ENCODE data around the gene IQGAP3.

IQGAP3 gene, protein sequence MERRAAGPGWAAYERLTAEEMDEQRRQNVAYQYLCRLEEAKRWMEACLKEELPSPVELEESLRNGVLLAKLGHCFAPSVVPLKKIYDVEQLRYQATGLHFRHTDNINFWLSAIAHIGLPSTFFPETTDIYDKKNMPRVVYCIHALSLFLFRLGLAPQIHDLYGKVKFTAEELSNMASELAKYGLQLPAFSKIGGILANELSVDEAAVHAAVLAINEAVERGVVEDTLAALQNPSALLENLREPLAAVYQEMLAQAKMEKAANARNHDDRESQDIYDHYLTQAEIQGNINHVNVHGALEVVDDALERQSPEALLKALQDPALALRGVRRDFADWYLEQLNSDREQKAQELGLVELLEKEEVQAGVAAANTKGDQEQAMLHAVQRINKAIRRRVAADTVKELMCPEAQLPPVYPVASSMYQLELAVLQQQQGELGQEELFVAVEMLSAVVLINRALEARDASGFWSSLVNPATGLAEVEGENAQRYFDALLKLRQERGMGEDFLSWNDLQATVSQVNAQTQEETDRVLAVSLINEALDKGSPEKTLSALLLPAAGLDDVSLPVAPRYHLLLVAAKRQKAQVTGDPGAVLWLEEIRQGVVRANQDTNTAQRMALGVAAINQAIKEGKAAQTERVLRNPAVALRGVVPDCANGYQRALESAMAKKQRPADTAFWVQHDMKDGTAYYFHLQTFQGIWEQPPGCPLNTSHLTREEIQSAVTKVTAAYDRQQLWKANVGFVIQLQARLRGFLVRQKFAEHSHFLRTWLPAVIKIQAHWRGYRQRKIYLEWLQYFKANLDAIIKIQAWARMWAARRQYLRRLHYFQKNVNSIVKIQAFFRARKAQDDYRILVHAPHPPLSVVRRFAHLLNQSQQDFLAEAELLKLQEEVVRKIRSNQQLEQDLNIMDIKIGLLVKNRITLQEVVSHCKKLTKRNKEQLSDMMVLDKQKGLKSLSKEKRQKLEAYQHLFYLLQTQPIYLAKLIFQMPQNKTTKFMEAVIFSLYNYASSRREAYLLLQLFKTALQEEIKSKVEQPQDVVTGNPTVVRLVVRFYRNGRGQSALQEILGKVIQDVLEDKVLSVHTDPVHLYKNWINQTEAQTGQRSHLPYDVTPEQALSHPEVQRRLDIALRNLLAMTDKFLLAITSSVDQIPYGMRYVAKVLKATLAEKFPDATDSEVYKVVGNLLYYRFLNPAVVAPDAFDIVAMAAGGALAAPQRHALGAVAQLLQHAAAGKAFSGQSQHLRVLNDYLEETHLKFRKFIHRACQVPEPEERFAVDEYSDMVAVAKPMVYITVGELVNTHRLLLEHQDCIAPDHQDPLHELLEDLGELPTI (N-terminal part only)

GRCh38 chr1:156571919-156572662 is at the start of gene IQGAP3:
Gene IQGAP3, minus strand, starts transcription at chr1:156572565. Its CDS starts 36 bp downstream, at chr1:156572529.
- no peak within 1 kb of the TSS for H3K27ac ChIP-seq
- H3K4me3 ChIP-seq (IDR thresholded peaks at IDR 0.05; ENCODE audit: insufficient read depth, low read depth, low read length): peak within 1 kb of the TSS; percentile 97

GRCh38 chr1:156619582-156619955 is 47.2 kb upstream of the IQGAP3 start:
- Histone ChIP-seq H3K4me3 (IDR thresholded peaks at IDR 0.05; ENCODE audit: insufficient read depth, low read depth, low read length) (no peak overlapping the region), H3K27me3 (ENCODE audit: insufficient read depth, low read depth) (peaks cover 100% of the 10 kb centered on the region), H3K4me1 (ENCODE audit: low read depth, poor library complexity, severe bottlenecking) (peaks cover 9% of the 10 kb centered on the region), H3K4me2 (no peak overlapping the region), H2AFZ (ENCODE audit: low read depth) (no peak overlapping the region), H3K79me2 (ENCODE audit: insufficient read depth, low read depth) (no peaks in the 10 kb centered on the region), H3K27ac (no peak overlapping the region), H3K9ac (no peak overlapping the region), H3K36me3 (ENCODE audit: insufficient read depth) (no peaks in the 10 kb centered on the region), H4K20me1 (ENCODE audit: insufficient read depth) (no peaks in the 10 kb centered on the region)
- TF ChIP-seq CTCF (conservative IDR thresholded peaks at IDR 0.05; ENCODE audit: low read depth, low read length): peak; percentile 12; the same call in 1 of the 2 replicates

More at GRCh38 chr1:156571919-156572662, at the start of gene IQGAP3:
- peaks cover 4% of the 10 kb centered on the region; the same call in 1 of the 2 replicates for H3K27me3 ChIP-seq (ENCODE audit: insufficient read depth, low read depth)
- peak within 1 kb of the TSS; percentile 8; the same call in 1 of the 2 replicates for H3K9ac ChIP-seq
- no peaks in the 10 kb centered on the region for H3K36me3 ChIP-seq (ENCODE audit: insufficient read depth)
- no peaks in the 10 kb centered on the region for H3K79me2 ChIP-seq (ENCODE audit: insufficient read depth, low read depth)
- no peaks in the 10 kb centered on the region for H4K20me1 ChIP-seq (ENCODE audit: insufficient read depth)
- H3K4me2 ChIP-seq: peak within 1 kb of the TSS; percentile 70
- TF ChIP-seq CTCF (conservative IDR thresholded peaks at IDR 0.05; ENCODE audit: low read depth, low read length): no peak
- H3K4me1 ChIP-seq (ENCODE audit: low read depth, poor library complexity, severe bottlenecking): peaks cover 13% of the 10 kb centered on the region
- H2AFZ ChIP-seq (ENCODE audit: low read depth): peak within 1 kb of the TSS; percentile 62

DNA sequence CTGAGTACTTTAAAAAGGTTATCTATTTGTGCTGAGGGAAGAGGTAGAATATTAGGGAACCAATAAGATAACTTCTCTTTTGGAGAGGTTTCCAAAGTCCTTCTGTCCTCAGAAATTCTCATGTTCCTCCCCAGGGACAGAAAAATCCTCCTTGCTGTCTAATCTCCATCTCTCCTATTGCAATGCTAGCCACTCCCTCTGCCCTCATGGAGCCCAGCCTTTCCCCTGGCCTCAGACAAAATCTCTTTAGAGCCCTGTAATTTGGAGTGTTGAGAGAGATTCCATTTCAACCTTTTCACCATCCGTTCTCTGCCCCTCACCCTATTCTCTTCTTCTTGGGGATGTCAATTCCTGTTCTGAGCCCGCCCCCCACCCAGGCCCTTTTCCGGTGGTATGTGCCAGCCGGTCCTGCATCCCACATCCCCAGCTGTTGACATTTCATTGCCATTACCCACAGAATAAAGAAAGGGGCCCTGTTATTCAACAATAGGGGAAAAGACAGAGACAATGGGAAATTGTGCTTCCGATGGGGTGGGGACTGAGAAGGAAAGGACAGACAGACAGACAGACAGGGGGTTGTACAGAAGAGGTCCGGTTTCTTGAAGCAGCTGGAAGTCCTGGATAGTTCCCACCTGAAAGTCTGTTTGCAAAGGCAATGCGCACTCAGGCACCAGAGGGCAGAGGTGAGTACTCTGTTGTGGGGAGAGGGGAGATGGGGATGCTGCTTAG is 46.7 kb upstream of the IQGAP3 start, which contains the start of gene HAPLN2:
Gene HAPLN2, plus strand, starts transcription at position 563 of the 729 bp plus-strand sequence. CDS start 4,076 bp downstream, outside the sequence.
- Histone ChIP-seq H3K36me3 (ENCODE audit: insufficient read depth) (no peaks in the 10 kb centered on the region), H3K27ac (no peak within 1 kb of the TSS), H4K20me1 (ENCODE audit: insufficient read depth) (no peaks in the 10 kb centered on the region), H3K4me3 (IDR thresholded peaks at IDR 0.05; ENCODE audit: insufficient read depth, low read depth, low read length) (no peak within 1 kb of the TSS), H3K4me2 (no peak within 1 kb of the TSS), H3K9ac (no peak within 1 kb of the TSS), H2AFZ (ENCODE audit: low read depth) (no peak within 1 kb of the TSS), H3K4me1 (ENCODE audit: low read depth, poor library complexity, severe bottlenecking) (peaks cover 9% of the 10 kb centered on the region), H3K79me2 (ENCODE audit: insufficient read depth, low read depth) (no peaks in the 10 kb centered on the region), H3K27me3 (ENCODE audit: insufficient read depth, low read depth) (peaks cover 99% of the 10 kb centered on the region)
- peak; percentile 85 for TF ChIP-seq CTCF (conservative IDR thresholded peaks at IDR 0.05; ENCODE audit: low read depth, low read length)

All from KMS-11 (cell line).